ENCODE results near the gene CASP6.

The CASP6 gene

DNA sequence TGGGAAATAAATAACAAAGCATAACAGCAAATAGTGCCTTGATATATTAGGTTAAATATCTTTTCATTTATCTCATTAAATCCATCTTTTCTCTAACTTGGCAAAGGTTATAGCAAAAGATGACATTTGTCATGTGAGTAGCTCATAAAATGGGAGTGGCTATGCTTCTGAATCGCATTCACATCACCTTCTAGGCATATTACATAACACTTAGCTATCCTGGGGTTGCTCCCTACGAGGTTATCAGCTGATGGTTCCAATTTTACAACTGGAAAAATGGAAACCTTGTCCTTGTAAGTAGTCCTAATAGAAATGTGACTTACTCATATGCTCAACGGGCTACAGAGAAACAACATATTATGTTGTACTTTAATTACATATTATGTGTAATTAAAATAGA, 10.3 kb upstream of the CASP6 start:
- no peaks in the 10 kb centered on the region for H3K9me3 ChIP-seq (replicated peaks; ENCODE audit: insufficient read depth, low read length)
- H2AFZ ChIP-seq (ENCODE audit: low read length) = no peak overlapping the region
- TF ChIP-seq, protein P1, sequence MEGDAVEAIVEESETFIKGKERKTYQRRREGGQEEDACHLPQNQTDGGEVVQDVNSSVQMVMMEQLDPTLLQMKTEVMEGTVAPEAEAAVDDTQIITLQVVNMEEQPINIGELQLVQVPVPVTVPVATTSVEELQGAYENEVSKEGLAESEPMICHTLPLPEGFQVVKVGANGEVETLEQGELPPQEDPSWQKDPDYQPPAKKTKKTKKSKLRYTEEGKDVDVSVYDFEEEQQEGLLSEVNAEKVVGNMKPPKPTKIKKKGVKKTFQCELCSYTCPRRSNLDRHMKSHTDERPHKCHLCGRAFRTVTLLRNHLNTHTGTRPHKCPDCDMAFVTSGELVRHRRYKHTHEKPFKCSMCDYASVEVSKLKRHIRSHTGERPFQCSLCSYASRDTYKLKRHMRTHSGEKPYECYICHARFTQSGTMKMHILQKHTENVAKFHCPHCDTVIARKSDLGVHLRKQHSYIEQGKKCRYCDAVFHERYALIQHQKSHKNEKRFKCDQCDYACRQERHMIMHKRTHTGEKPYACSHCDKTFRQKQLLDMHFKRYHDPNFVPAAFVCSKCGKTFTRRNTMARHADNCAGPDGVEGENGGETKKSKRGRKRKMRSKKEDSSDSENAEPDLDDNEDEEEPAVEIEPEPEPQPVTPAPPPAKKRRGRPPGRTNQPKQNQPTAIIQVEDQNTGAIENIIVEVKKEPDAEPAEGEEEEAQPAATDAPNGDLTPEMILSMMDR (IDR thresholded peaks at IDR 0.05; ENCODE audit: low read length) = no peak
- TF ChIP-seq EZH2phosphoT487 (IDR thresholded peaks at IDR 0.05; ENCODE audit: low read length) (no peak), EZH2 (optimal IDR thresholded peaks at IDR 0.05; ENCODE audit: low read depth, low read length) (no peak)
- H3K27ac ChIP-seq (ENCODE audit: low read length) = no peak overlapping the region
- no peaks in the 10 kb centered on the region for H3K27me3 ChIP-seq (replicated peaks; ENCODE audit: insufficient read depth, low read length)
- no peaks in the 10 kb centered on the region for H4K20me1 ChIP-seq (ENCODE audit: insufficient read depth, low read length)
- H3K4me1 ChIP-seq (ENCODE audit: low read length) = peaks cover 9% of the 10 kb centered on the region
- no peaks in the 10 kb centered on the region for H3F3A ChIP-seq (ENCODE audit: insufficient read depth, low read length)
- H3K36me3 ChIP-seq (replicated peaks; ENCODE audit: insufficient read depth, low read length) = peaks cover 4% of the 10 kb centered on the region; the same call in 1 of the 2 replicates
- no peak overlapping the region for H3K4me3 ChIP-seq (ENCODE audit: low read length)
- no peak for DNase-seq
- H3K79me2 ChIP-seq (ENCODE audit: low read length) = no peaks in the 10 kb centered on the region
- H3K9ac ChIP-seq (ENCODE audit: low read length) = no peak overlapping the region
- no peak overlapping the region for H3K4me2 ChIP-seq (ENCODE audit: low read depth, low read length)
- H3K9me2 ChIP-seq (replicated peaks; ENCODE audit: insufficient read depth, low read length) = no peaks in the 10 kb centered on the region

DNA sequence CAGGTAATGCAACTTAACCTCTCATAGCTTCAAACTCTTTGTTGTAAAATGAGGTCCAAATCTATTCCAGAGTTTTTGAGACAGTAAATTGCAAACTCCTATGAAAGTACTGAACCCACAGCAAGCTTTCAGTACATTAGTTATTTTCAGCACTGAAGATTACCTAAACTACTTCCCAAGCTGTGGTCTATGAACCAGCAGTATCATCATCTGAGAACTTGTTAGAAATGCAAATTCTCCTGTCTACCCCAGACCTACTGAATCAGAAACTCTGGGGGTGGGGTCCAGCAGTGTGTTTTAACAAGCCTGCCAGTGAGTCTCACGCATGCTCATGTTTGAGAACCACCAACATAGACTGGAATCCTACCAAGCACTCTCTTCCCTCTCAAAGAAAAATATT, 5.7 kb upstream of the CASP6 start:
- Histone ChIP-seq H3K4me1 (ENCODE audit: low read length) (peaks cover 11% of the 10 kb centered on the region), H3K79me2 (ENCODE audit: low read length) (no peaks in the 10 kb centered on the region), H3K27ac (ENCODE audit: low read length) (no peak overlapping the region), H3K4me3 (ENCODE audit: low read length) (no peak overlapping the region), H3K9me3 (replicated peaks; ENCODE audit: insufficient read depth, low read length) (no peaks in the 10 kb centered on the region), H3K36me3 (replicated peaks; ENCODE audit: insufficient read depth, low read length) (no peaks in the 10 kb centered on the region), H3K9me2 (replicated peaks; ENCODE audit: insufficient read depth, low read length) (no peaks in the 10 kb centered on the region), H3F3A (ENCODE audit: insufficient read depth, low read length) (no peaks in the 10 kb centered on the region; the same call in 1 of the 2 replicates), H3K4me2 (ENCODE audit: low read depth, low read length) (peak overlapping the region; percentile 4; the same call in 1 of the 2 replicates), H2AFZ (ENCODE audit: low read length) (no peak overlapping the region), H4K20me1 (ENCODE audit: insufficient read depth, low read length) (no peaks in the 10 kb centered on the region), H3K27me3 (replicated peaks; ENCODE audit: insufficient read depth, low read length) (no peaks in the 10 kb centered on the region), H3K9ac (ENCODE audit: low read length) (no peak overlapping the region)
- TF ChIP-seq EZH2phosphoT487 (IDR thresholded peaks at IDR 0.05; ENCODE audit: low read length) = no peak
- TF ChIP-seq, protein P1 (IDR thresholded peaks at IDR 0.05; ENCODE audit: low read length) = no peak
- no peak for TF ChIP-seq EZH2 (optimal IDR thresholded peaks at IDR 0.05; ENCODE audit: low read depth, low read length)
- DNase-seq = peak; percentile 27

DNA sequence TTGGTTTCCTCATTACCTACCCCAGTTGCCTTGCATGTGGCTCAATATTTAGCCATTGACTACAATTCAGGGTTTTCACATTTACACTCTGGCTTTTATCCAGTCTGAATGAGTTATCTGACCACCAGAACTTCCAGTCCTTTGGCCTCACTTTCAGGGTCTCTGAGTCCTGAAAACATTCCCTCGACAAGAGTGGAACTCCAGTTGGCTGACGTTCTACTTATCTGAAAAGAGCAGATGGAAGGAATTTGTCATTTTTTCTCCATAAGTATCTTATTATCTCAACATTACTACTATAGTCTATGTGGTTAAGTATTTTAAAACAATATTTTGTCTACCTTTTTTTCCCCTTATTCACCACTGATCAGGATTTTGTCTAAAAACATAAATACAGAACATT, 5.2 kb upstream of the CASP6 start:
- Histone ChIP-seq H2AFZ (ENCODE audit: low read length) (no peak overlapping the region), H3K79me2 (ENCODE audit: low read length) (no peaks in the 10 kb centered on the region), H3K27me3 (replicated peaks; ENCODE audit: insufficient read depth, low read length) (no peaks in the 10 kb centered on the region), H3K27ac (ENCODE audit: low read length) (no peak overlapping the region), H3K36me3 (replicated peaks; ENCODE audit: insufficient read depth, low read length) (no peaks in the 10 kb centered on the region), H3K9me3 (replicated peaks; ENCODE audit: insufficient read depth, low read length) (no peaks in the 10 kb centered on the region), H3K4me2 (ENCODE audit: low read depth, low read length) (no peak overlapping the region), H3F3A (ENCODE audit: insufficient read depth, low read length) (no peaks in the 10 kb centered on the region; the same call in 1 of the 2 replicates), H3K4me3 (ENCODE audit: low read length) (no peak overlapping the region), H3K9ac (ENCODE audit: low read length) (no peak overlapping the region), H3K9me2 (replicated peaks; ENCODE audit: insufficient read depth, low read length) (no peaks in the 10 kb centered on the region), H3K4me1 (ENCODE audit: low read length) (peaks cover 11% of the 10 kb centered on the region), H4K20me1 (ENCODE audit: insufficient read depth, low read length) (no peaks in the 10 kb centered on the region)
- TF ChIP-seq, protein P1 (IDR thresholded peaks at IDR 0.05; ENCODE audit: low read length) = no peak
- TF ChIP-seq EZH2 (optimal IDR thresholded peaks at IDR 0.05; ENCODE audit: low read depth, low read length) = no peak
- no peak for TF ChIP-seq EZH2phosphoT487 (IDR thresholded peaks at IDR 0.05; ENCODE audit: low read length)
- no peak for DNase-seq
